ENCODE measurements around the gene NACC2.

Gene NACC2

DNA sequence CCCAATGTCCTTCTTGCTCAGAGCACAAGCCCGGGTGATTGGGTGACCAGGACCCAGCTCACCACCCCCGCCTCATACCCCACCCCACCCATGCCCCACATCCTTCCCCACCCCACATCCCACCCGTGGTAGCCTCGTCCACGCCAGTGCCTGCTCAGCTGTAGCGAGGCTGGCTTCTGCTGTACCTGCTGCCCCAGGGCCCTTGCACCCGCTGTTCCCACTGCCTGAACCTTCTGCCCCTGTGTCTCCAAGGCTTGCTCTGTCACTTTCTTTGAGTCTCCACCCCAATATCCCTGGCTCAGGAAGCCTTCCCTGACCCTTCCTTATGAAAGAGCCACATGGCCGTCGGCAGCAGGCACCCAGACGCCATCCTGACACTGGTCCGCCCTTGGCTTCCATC lies 3.1 kb upstream of the NACC2 start:
- DNase-seq: no peak
- H3K36me3 Mint-ChIP-seq (ENCODE audit: low read depth): no peaks in the 10 kb centered on the region
- no peaks in the 10 kb centered on the region for H3K27me3 Mint-ChIP-seq
- H3K9me3 Mint-ChIP-seq: no peaks in the 10 kb centered on the region
- H3K27ac Mint-ChIP-seq: no peak overlapping the region
- H3K4me1 Mint-ChIP-seq (ENCODE audit: low read depth): peaks cover 10% of the 10 kb centered on the region
- no peak overlapping the region for H3K4me3 Mint-ChIP-seq

GRCh38 chr9:136096505-136097001 lies 1.5 kb upstream of the NACC2 start:
- Mint-ChIP-seq H3K4me1 (ENCODE audit: low read depth) (peaks cover 16% of the 10 kb centered on the region), H3K27ac (no peak overlapping the region), H3K27me3 (no peaks in the 10 kb centered on the region), H3K9me3 (no peaks in the 10 kb centered on the region), H3K4me3 (peak overlapping the region; percentile 67), H3K36me3 (ENCODE audit: low read depth) (peaks cover 2% of the 10 kb centered on the region)
- DNase-seq: no peak

GRCh38 chr9:136093995-136094881 lies 851 bp downstream of the NACC2 start:
- Mint-ChIP-seq H3K36me3 (ENCODE audit: low read depth) (peaks cover 2% of the 10 kb centered on the region), H3K4me3 (peak overlapping the region; percentile 78), H3K27ac (peak overlapping the region; percentile 64), H3K27me3 (no peaks in the 10 kb centered on the region), H3K9me3 (no peaks in the 10 kb centered on the region), H3K4me1 (ENCODE audit: low read depth) (peaks cover 23% of the 10 kb centered on the region)
- DNase-seq: peak; percentile 76

GRCh38 chr9:136093346-136093986 lies 1.6 kb downstream of the NACC2 start:
- DNase-seq: no peak
- Mint-ChIP-seq H3K9me3 (no peaks in the 10 kb centered on the region), H3K4me3 (peak overlapping the region; percentile 78), H3K4me1 (ENCODE audit: low read depth) (peaks cover 19% of the 10 kb centered on the region), H3K27me3 (no peaks in the 10 kb centered on the region), H3K36me3 (ENCODE audit: low read depth) (peaks cover 2% of the 10 kb centered on the region), H3K27ac (peak overlapping the region; percentile 64)

- H3K36me3 Mint-ChIP-seq (ENCODE audit: low read depth): peaks cover 2% of the 10 kb centered on the region
- peaks cover 19% of the 10 kb centered on the region for H3K4me1 Mint-ChIP-seq (ENCODE audit: low read depth)
- H3K27me3 Mint-ChIP-seq: no peaks in the 10 kb centered on the region
- H3K4me3 Mint-ChIP-seq: peak overlapping the region; percentile 22
- no peaks in the 10 kb centered on the region for H3K9me3 Mint-ChIP-seq
- no peak for DNase-seq
- no peak overlapping the region for H3K27ac Mint-ChIP-seq
These were observed 2.3 kb downstream of the NACC2 start for GRCh38 chr9:136092741-136093140.

DNA sequence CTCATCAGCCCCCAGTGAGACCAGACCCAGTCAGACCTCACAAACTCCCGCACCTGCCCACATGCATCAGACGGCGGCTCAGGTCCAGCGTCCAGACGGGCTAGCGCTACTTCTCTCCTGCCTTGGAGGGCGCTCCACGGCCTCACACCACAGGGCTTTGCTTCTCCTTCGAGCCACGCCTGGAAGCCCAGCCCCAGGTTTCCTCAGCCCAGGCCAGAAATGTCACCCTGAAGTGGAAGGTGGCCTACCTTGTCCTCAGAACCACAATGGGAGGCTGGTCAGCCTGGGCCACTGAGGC lies 2.8 kb downstream of the NACC2 start:
- no peaks in the 10 kb centered on the region for H3K27me3 Mint-ChIP-seq
- H3K27ac Mint-ChIP-seq: no peak overlapping the region
- H3K4me3 Mint-ChIP-seq: no peak overlapping the region
- H3K36me3 Mint-ChIP-seq (ENCODE audit: low read depth): peaks cover 2% of the 10 kb centered on the region
- H3K4me1 Mint-ChIP-seq (ENCODE audit: low read depth): peaks cover 19% of the 10 kb centered on the region
- no peak for DNase-seq
- H3K9me3 Mint-ChIP-seq: no peaks in the 10 kb centered on the region

DNA sequence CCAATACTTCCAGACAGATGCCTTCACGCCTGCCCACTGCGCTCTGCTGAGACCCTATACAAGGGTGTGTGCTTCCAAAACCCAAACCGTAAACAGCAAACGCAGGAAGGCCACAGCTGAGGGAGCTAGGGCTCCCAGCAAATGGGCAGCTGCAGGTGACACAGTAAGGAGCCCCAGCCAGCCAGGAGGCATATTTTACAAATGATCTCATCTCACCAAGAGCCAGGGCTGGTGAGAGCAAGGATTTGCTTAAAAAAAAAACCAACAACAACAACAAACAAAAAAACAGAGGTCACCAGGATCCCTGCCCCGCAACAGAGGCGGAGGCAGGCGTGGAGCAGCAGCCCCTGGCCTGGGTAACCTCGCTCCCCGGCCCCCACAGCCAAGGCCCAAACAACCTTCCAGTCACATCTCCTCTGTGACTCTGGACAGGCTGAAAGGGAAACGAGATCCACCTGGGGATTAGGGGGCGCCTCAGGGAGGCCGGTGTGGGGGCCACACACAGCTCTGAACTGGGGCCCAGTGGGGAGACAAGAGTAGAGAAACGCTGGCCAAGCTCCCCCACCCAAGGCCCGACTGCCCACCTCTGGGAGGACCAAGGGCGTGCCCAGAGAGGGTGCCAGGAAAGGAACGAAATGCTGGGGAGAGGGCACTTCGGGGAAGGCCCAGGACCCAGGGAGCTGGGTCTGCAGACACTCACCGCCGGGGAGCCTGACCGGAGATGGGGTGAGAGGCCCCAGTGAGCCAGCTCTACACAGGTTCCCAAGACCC lies 3.3 kb downstream of the NACC2 start:
- Mint-ChIP-seq H3K27ac (peak overlapping the region; percentile 47), H3K4me1 (ENCODE audit: low read depth) (peaks cover 19% of the 10 kb centered on the region), H3K27me3 (no peaks in the 10 kb centered on the region), H3K9me3 (no peaks in the 10 kb centered on the region), H3K36me3 (ENCODE audit: low read depth) (peaks cover 2% of the 10 kb centered on the region), H3K4me3 (no peak overlapping the region)
- DNase-seq: no peak

- no peak overlapping the region for H3K4me3 Mint-ChIP-seq
These were observed 4.1 kb downstream of the NACC2 start for GRCh38 chr9:136090768-136091581.

DNA sequence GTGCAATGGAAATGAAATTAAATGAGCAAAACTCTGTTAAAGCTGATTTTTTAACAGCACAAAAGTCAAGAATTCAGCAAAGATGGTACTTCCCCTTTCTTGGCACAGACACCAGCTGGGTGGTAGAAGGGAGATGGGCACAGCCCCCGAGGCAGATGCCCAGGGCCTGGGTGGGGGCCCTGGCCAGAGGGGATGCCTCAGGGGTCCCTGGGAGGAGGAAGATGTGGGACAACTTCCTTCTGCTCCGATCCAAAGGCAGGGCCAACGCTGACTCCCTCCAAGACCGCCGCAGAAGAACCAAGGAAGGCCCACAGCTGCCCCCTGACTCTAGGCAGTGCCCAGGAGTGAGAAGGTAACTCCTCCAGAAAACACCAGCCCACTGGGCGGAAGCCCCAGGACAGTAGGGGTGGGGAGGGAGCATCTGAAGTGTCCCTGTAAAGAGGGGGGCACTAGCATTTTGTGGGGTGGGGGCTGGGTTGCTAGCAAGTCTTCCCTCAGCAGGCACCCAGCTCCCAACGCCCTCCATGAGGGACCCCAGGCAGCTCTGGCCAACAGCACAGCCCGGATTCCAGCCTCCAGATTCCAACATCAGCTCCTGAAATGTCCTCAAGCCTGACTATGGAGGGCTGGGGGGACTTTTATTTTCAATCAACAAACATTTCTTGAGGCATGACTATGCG lies 4.9 kb downstream of the NACC2 start:
- no peaks in the 10 kb centered on the region for H3K27me3 Mint-ChIP-seq
- H3K36me3 Mint-ChIP-seq (ENCODE audit: low read depth): peaks cover 2% of the 10 kb centered on the region
- H3K9me3 Mint-ChIP-seq: no peaks in the 10 kb centered on the region
- no peak overlapping the region for H3K4me3 Mint-ChIP-seq
- DNase-seq: no peak
- no peak overlapping the region for H3K27ac Mint-ChIP-seq
- peaks cover 16% of the 10 kb centered on the region for H3K4me1 Mint-ChIP-seq (ENCODE audit: low read depth)

More at GRCh38 chr9:136090768-136091581, 4.1 kb downstream of the NACC2 start:
- H3K27ac Mint-ChIP-seq: peak overlapping the region; percentile 47
- H3K9me3 Mint-ChIP-seq: no peaks in the 10 kb centered on the region
- H3K36me3 Mint-ChIP-seq (ENCODE audit: low read depth): peaks cover 2% of the 10 kb centered on the region
- no peaks in the 10 kb centered on the region for H3K27me3 Mint-ChIP-seq
- peaks cover 18% of the 10 kb centered on the region for H3K4me1 Mint-ChIP-seq (ENCODE audit: low read depth)
- no peak for DNase-seq

GRCh38 chr9:136089697-136090045 lies 5.4 kb downstream of the NACC2 start:
- no peaks in the 10 kb centered on the region for H3K9me3 Mint-ChIP-seq
- H3K27ac Mint-ChIP-seq: no peak overlapping the region
- H3K36me3 Mint-ChIP-seq (ENCODE audit: low read depth): peaks cover 2% of the 10 kb centered on the region
- H3K27me3 Mint-ChIP-seq: no peaks in the 10 kb centered on the region
- no peak overlapping the region for H3K4me3 Mint-ChIP-seq
- no peak for DNase-seq
- H3K4me1 Mint-ChIP-seq (ENCODE audit: low read depth): peaks cover 18% of the 10 kb centered on the region

DNA sequence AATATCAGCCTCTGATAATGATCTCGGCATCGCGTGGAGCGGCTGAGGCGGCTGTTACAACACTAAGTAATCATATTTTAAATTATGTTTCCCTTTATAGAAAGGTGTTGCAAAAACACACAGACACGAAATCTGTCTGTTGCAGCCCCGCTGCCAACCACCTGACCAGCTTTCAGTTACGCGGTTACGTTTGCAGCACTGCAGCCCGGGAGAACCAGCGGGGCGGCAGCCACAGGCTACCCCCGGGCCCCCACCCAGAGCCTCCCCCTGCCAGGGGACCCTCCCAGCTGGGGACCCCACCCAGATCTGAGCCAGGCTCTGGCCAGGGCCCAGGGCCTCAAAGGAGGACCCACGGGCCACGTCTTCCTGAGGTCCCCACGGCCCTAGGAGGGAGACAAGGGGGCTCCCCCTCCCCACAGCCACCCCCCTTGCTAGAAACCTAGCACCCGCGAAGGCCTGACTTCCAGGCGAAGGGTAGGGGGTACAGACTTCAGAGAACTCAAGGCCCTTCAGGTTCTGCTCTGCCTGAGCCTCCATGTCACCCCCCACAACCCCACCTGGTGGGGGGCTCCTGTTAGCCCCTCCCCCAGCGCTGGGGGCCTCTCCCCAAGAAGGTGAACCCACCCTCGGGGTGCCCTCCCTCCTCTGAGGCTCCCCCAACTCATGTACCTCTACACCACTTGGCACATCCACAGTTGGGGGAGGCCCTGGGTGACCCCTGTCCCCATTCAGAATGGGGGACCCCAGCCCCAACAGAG lies 6.0 kb downstream of the NACC2 start:
- H3K4me3 Mint-ChIP-seq: no peak overlapping the region
- H3K27ac Mint-ChIP-seq: no peak overlapping the region

DNA sequence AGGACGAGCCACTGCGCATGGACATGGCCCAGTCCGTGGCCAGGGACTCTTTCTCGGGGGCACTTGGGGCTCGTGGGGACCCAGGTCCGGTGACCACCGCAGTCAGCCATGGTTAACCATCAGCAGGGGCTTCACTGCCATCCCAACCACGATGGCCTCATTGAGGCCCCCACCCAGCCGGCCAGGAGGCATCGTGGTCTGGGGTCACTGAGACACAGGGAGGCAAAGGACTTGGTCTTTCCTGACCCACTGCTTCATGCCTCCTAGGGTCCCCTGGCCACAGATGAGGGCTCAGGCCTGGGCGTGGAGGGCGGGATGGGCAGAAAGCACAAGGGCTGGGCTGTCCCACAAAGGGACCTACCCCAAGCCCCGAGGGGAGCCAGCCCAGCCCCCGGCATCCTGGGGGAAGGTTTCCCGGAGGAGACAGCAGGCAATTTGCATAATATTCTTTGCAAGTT lies 6.6 kb downstream of the NACC2 start:
- no peaks in the 10 kb centered on the region for H3K27me3 Mint-ChIP-seq
- peaks cover 4% of the 10 kb centered on the region for H3K36me3 Mint-ChIP-seq (ENCODE audit: low read depth)
- no peak overlapping the region for H3K27ac Mint-ChIP-seq
- no peak overlapping the region for H3K4me3 Mint-ChIP-seq
- no peak for DNase-seq
- H3K4me1 Mint-ChIP-seq (ENCODE audit: low read depth): peaks cover 19% of the 10 kb centered on the region
- no peaks in the 10 kb centered on the region for H3K9me3 Mint-ChIP-seq

More for the DNA sequence above, 6.0 kb downstream of the NACC2 start:
- Mint-ChIP-seq H3K4me1 (ENCODE audit: low read depth) (peaks cover 22% of the 10 kb centered on the region), H3K36me3 (ENCODE audit: low read depth) (peaks cover 4% of the 10 kb centered on the region), H3K27me3 (no peaks in the 10 kb centered on the region), H3K9me3 (no peaks in the 10 kb centered on the region)
- DNase-seq: no peak

Data from activated T-cell treated with anti-CD3 and anti-CD28 coated beads, Interleukin-2, amount 50 U/mL, for 24 hours (primary cell).